ENCODE results near the gene OLFM4.

DNA sequence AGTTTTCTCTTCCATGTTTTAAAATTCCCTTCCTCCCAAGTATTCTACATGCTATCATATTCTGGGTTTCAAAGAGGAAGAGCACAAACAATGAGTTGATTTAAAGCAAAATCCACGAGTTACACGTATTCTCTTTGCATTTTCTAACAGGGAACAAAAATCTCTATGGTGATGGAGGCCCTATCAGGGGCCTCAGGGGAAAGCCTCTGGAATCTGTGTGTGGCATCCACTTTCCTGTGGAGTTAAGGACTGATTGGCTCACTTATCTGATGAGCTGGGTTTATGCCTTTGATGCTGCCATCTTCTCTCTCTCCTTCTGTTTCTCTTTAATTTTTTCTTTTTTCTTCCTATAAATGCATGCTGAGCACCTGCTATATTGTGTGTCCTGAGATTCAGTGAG lies 14.8 kb downstream of the OLFM4 start:
- TF ChIP-seq, protein P1, sequence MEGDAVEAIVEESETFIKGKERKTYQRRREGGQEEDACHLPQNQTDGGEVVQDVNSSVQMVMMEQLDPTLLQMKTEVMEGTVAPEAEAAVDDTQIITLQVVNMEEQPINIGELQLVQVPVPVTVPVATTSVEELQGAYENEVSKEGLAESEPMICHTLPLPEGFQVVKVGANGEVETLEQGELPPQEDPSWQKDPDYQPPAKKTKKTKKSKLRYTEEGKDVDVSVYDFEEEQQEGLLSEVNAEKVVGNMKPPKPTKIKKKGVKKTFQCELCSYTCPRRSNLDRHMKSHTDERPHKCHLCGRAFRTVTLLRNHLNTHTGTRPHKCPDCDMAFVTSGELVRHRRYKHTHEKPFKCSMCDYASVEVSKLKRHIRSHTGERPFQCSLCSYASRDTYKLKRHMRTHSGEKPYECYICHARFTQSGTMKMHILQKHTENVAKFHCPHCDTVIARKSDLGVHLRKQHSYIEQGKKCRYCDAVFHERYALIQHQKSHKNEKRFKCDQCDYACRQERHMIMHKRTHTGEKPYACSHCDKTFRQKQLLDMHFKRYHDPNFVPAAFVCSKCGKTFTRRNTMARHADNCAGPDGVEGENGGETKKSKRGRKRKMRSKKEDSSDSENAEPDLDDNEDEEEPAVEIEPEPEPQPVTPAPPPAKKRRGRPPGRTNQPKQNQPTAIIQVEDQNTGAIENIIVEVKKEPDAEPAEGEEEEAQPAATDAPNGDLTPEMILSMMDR (IDR thresholded peaks at IDR 0.05; ENCODE audit: insufficient read depth, low read depth, low read length), result no peak
- no peak for TF ChIP-seq EZH2 (IDR thresholded peaks at IDR 0.05; ENCODE audit: insufficient read depth, low read length)
